ENCODE data around the gene TAMM41.
"Not testable (repeated sequence)": the region's sequence is repeated elsewhere in the genome, so short reads cannot be mapped to it uniquely, and the experiment has no call there.

TAMM41 gene

DNA sequence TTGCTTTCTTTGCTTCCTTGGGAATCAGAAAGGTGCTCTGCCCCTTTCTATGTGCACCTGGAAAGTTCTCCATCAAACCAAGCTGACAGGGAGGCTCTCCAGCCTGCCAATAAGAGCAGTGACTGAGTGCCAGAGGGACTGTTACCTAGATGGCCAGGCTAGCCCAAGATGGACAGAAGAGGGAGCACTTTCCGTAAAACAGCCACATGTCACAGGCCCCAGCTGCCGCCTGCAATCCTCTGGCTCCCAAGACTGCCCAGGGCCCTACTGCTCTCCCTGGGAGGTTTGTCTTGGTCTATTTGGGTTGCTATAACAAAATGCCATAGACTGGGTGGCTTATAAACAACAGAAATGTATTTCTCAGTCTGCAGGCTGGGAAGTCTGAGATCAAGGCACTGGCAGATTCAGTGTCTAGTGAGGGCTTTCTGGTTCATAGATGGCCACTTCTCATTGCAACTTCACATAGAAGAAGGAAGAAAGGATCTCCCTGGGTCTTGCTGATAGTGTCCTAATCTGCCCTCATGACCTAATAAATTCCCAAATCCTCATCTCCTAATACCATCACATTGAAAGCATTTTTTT, 72.3 kb downstream of the TAMM41 start:
- peak; percentile 43 for DNase-seq (ENCODE audit: low read depth)
- no peak overlapping the region for H3K4me3 ChIP-seq (ENCODE audit: low read depth, low read length)
- TF ChIP-seq, protein P1, sequence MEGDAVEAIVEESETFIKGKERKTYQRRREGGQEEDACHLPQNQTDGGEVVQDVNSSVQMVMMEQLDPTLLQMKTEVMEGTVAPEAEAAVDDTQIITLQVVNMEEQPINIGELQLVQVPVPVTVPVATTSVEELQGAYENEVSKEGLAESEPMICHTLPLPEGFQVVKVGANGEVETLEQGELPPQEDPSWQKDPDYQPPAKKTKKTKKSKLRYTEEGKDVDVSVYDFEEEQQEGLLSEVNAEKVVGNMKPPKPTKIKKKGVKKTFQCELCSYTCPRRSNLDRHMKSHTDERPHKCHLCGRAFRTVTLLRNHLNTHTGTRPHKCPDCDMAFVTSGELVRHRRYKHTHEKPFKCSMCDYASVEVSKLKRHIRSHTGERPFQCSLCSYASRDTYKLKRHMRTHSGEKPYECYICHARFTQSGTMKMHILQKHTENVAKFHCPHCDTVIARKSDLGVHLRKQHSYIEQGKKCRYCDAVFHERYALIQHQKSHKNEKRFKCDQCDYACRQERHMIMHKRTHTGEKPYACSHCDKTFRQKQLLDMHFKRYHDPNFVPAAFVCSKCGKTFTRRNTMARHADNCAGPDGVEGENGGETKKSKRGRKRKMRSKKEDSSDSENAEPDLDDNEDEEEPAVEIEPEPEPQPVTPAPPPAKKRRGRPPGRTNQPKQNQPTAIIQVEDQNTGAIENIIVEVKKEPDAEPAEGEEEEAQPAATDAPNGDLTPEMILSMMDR (IDR thresholded peaks at IDR 0.05; ENCODE audit: low read depth, low read length): peak; percentile 39
- TF ChIP-seq MYC (IDR thresholded peaks at IDR 0.05; ENCODE audit: low read depth, low read length) (no peak; the same call in 1 of the 2 replicates), POLR2A (IDR thresholded peaks at IDR 0.05; ENCODE audit: extremely low read depth, insufficient read length) (no peak)
- TF ChIP-seq, protein P2, sequence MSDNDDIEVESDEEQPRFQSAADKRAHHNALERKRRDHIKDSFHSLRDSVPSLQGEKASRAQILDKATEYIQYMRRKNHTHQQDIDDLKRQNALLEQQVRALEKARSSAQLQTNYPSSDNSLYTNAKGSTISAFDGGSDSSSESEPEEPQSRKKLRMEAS (IDR thresholded peaks at IDR 0.05; ENCODE audit: low read depth, low read length): 0 out of 2 replicates have a peak, but pooled peaks have one; percentile 8

DNA sequence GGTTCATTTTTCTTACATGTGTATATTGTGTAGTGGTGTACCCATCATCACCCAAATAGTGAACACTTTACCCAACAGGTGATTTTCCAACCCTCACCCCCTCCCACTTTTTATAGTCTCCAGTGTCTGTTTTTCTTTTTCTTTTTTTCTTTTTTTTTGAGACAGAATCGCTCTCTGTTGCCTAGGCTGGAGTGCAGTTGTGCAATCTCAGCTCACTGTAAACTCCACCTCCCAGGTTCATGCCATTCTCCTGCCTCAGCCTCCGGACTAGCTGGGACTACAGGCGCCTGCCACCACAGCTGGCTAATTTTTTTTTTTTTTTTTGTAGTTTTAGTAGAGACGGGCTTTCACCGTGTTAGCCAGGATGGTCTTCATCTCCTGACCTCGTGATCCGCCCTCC, 74.8 kb downstream of the TAMM41 start:
- not testable (repeated sequence) for DNase-seq (ENCODE audit: low read depth)

DNA sequence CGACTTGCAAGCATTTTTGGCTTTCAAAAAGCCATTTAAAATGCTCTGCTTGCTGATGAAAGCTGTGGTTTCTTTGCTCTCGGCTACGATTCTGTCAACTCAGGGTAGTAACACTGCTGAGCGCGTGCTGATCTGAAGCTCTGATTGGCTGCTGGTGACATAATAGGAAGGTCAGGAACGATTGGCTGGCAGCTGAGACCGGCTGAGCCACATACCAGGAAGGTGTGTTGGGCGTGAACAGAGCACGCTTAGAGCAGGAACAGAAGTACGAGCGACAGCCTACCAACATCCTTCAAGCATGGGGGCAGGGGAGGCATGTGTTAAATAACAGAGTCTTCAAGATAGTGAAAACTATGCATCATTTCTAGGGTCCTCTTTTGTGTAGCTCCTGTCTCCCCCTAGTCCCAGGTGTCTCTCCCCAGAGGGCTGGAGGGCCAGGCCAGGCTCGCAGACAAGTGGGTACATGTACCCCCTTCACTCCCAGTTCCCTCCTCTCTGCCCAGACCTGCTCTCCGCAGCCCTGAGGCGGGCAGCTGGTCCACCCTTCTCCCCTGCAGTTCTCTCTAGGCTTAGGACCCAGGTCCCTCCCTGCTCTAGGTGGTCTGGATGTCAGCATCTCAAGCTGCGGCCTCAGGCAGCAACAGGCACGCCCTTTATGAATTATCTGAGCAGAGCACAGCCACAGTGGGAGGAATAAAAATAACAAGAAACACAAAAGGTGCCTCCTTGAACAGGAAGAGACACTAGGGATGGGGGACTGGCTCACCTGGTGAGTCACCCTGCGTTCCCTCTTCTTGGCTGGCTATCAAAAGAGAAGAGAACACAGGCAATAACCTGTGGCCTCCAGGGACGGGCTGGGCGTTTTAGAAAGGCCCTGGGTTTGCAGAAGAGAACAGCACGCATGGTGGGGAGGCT, 76.0 kb downstream of the TAMM41 start:
- no peak overlapping the region for H3K4me3 ChIP-seq (ENCODE audit: low read depth, low read length)
- DNase-seq (ENCODE audit: low read depth): peak; percentile 74
- TF ChIP-seq, protein P2 (IDR thresholded peaks at IDR 0.05; ENCODE audit: low read depth, low read length): peak; percentile 64
- TF ChIP-seq MYC (IDR thresholded peaks at IDR 0.05; ENCODE audit: low read depth, low read length): peak; percentile 8; the same call in 1 of the 2 replicates
- TF ChIP-seq, protein P1 (IDR thresholded peaks at IDR 0.05; ENCODE audit: low read depth, low read length): no peak
- TF ChIP-seq POLR2A (IDR thresholded peaks at IDR 0.05; ENCODE audit: extremely low read depth, insufficient read length): no peak

More for the DNA sequence above, 74.8 kb downstream of the TAMM41 start:
- not testable (repeated sequence) for H3K4me3 ChIP-seq (ENCODE audit: low read depth, low read length)

DNA sequence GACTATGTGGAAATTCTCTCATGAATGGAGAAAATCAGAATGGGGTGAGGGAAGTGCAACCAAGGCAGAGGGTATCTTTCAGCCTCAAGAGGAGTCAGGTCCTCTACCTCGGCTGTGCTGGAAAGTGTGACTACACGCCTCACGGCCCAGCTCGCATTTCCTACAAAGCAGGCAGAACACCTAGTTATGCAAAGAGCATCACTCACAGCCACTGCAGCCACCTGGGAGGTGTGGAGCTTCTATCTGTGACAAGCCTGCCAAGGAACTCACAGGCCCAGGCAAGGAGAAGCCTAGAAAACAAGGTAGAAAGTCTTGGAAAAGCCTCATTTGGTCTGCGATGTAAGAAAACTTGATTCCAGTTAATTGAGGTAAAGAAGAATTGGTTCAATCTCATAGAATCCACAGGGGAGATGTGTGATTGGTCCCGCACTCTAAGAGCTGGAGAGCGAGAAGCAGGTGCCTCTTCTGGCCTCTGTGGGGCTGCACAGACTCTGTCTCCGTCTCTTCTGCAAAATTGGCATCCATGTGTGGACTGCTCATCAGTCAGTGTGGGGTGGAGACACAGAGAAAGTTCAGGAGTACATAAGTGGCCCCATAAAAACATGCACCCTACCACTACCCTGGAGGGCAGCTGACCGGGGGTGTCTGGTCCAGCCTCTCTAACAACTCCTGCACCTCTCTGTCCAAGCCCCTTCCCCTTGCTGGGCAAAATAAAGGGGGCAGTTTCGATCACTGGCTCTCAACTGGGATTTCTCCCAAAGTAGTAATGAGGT, 76.8 kb downstream of the TAMM41 start:
- no peak overlapping the region for H3K4me3 ChIP-seq (ENCODE audit: low read depth, low read length)
- no peak for DNase-seq (ENCODE audit: low read depth)
- TF ChIP-seq, protein P1 (IDR thresholded peaks at IDR 0.05; ENCODE audit: low read depth, low read length): no peak
- TF ChIP-seq MYC (IDR thresholded peaks at IDR 0.05; ENCODE audit: low read depth, low read length): no peak

DNA sequence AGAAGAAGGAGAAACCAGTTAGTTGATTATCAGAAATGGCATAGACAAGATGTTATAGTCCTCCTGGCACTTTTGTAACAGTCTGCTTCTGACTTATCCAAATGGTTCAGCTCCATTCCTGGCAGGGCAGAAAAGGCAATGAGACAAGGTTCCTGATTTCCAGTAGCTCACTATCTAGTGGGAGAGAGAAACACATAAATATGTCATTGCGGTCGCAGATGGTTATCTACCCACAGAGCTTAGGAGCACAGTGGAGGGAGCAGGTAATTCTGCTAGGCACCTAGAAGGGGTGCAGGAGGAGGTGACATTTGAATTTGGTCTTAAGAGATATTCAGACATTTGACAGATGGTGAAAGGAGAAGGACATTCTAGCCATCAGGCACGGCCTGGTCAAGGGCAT, 78.1 kb downstream of the TAMM41 start:
- H3K4me3 ChIP-seq (ENCODE audit: low read depth, low read length): no peak overlapping the region
- TF ChIP-seq, protein P1 (IDR thresholded peaks at IDR 0.05; ENCODE audit: low read depth, low read length): no peak
- TF ChIP-seq MYC (IDR thresholded peaks at IDR 0.05; ENCODE audit: low read depth, low read length): no peak
- TF ChIP-seq POLR2A (IDR thresholded peaks at IDR 0.05; ENCODE audit: extremely low read depth, insufficient read length): no peak
- TF ChIP-seq, protein P2 (IDR thresholded peaks at IDR 0.05; ENCODE audit: low read depth, low read length): no peak
- DNase-seq (ENCODE audit: low read depth): no peak

DNA sequence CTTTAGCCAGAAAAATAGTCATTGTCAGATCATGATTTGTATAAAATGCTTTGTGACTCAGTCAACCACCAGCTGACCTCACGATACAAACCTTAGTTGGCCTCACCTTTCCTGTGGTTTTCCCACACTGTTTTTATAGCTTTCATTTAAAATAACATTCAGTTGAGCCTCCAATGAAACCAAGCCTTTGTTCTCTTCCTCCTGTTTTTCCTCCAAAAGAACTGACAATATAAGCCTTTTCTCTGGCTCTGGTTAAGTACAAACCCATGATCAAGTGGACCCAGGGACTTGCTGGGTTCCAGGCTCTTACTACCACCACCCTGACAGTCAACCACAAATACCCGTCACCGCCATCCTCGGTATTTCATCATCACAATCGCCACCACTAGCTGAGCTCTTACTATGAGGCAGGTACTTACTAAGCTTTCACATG, 81.7 kb downstream of the TAMM41 start:
- TF ChIP-seq MYC (IDR thresholded peaks at IDR 0.05; ENCODE audit: low read depth, low read length) (no peak), POLR2A (IDR thresholded peaks at IDR 0.05; ENCODE audit: extremely low read depth, insufficient read length) (no peak)
- TF ChIP-seq, protein P2 (IDR thresholded peaks at IDR 0.05; ENCODE audit: low read depth, low read length): 0 out of 2 replicates have a peak, but pooled peaks have one; percentile 7
- TF ChIP-seq, protein P1 (IDR thresholded peaks at IDR 0.05; ENCODE audit: low read depth, low read length): no peak
- no peak overlapping the region for H3K4me3 ChIP-seq (ENCODE audit: low read depth, low read length)
- DNase-seq (ENCODE audit: low read depth): peak; percentile 80
